Medulla oblongata (tissue), 1 donor: ENCODE data around the gene E2F4.

Source experiments
- DNase-seq: peaks from one replicate; pipeline ENCODE4 v3.0.0-alpha.2; 2015; ENCODE audit errors: extremely low spot score

Gene E2F4

DNA sequence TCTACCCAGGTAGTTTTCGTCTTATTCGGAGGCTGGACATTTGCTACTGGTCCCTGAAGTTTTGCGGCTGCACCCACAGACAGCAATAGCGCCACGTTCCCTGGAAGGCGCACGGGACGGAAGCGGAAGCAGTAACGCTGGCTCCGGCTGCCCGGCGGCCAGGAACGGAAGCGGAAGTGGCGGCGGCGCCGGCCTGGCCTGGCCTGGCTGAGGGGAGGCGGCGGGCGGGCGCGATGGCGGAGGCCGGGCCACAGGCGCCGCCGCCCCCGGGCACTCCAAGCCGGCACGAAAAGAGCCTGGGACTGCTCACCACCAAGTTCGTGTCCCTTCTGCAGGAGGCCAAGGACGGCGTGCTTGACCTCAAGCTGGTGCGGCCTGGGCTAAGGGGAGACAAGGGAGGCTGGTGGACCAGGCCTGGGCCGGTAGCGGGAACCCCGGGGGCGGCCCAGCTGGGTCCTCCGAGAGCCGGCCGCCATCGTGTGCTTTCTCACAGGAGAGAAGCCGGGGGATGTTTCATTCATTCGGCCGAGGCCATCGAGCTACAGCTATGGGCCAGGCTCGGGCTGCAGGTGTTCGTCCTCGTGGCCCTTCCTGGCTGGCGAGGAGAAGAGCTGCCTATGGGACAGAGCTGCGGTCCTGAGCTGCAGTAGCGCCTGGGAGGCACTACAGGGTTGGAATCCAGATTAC lies at the start of gene E2F4:
E2F4 (plus strand) TSS at position 161 of the 687 bp plus-strand sequence; CDS start at position 234, 73 bp downstream.
- peak; percentile 97 for DNase-seq

GRCh38 chr16:67142342-67142741 lies 49.6 kb upstream of the E2F4 start:
- no peak for DNase-seq

GRCh38 chr16:67144943-67145342 lies 47.0 kb upstream of the E2F4 start:
- no peak for DNase-seq

GRCh38 chr16:67145746-67146145 lies 46.2 kb upstream of the E2F4 start:
- no peak for DNase-seq

DNA sequence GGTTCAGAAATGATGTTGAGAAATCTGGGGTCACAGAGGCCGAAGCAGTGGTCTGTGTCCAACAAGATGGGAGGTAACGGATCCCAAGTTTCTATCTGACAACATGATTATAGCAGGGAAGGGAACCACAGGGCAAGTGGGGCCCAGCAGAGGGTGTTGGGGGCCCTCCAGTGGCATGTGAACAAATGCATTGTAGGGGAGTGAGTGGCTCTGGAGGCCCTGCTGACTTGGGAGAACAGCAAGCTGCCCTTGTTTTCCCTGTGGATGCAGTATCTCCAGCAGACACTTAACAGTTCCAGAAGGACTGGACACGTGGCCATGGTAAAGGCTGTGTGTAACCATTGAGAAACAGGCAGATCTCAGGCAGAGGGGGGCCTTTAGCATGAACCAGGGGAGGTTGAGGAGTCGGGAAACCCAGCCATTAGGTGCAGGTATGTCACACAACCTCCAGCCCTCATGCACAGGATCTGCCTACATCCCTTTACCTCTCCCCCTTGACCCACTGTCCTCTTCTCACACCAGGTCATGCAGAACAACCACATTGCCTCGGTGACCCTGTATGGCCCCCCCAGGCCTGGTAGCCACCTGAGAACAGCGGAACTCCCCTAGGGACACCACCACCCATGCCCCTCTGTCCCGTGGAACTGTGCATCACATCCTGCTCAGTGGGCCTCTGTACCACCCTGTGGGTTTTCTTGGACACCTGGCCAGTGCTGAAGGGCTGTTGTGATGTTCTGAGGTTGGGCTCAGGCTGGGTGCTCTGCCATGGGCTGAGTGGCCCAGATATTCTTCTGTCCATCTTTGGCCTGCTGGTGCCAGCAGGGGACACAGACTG lies 45.2 kb upstream of the E2F4 start:
- peak; percentile 60 for DNase-seq

GRCh38 chr16:67147437-67148140 lies 44.4 kb upstream of the E2F4 start:
- DNase-seq, result peak; percentile 33

DNA sequence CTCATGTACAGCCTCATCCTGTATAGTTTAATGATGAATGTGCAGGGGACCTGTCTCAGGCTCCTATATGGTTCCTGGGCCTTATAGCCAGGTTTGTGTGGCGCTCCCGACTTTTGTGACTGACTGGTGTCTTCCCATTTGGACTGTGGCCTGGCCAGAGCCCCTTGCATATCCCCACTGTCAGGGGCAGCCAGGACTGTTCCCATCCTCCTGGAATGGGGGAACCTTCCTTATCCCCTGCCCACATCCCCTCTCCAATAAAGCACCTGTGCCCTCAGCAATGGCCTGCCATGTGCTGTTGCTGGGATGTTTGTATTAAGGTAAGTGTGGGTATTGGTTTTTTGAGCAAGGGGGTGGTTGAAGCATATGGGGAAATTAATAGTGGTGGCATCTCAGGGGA lies 43.7 kb upstream of the E2F4 start:
- DNase-seq, result no peak

GRCh38 chr16:67148656-67149275 lies 43.2 kb upstream of the E2F4 start:
- DNase-seq, result no peak

DNA sequence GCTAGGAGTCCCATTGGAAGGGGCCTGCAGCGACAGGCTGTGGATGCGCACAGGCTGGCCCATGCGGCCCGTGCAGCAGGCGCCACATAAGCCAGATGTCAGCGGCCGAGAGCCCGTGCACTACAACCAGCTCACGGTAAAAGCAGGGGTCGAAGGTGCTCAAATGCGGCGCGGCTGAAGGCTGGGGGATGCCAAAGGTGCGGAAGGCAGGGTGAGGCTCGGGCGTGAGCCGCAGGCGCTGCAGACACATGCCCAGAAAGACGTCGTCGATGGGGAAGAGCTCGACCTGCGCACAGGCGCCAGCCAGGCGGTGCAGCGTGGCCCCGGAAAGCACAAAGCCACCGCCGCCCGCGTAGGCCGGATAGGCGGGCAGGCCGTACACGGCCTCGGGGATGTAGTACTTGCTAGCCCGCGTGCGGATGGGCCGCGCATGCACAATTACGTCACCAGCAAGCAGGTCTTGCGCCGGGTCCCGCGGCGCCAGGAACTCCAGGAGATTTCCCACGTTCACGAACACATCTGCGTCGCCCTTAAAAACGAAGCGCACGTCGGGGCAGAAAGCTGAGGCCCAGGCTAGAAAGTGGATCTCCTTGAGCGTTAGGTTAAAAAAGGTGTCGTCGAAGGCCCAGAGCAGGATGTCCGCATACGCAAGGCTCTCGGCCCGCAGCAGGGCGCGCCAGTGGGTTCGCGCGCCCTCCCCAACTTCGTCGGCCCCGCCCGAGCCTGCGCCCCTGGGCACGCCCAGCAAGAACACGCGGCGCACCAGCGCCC lies 42.5 kb upstream of the E2F4 start:
- DNase-seq, result no peak

GRCh38 chr16:67150047-67150832 lies 41.7 kb upstream of the E2F4 start:
- DNase-seq, result no peak

DNA sequence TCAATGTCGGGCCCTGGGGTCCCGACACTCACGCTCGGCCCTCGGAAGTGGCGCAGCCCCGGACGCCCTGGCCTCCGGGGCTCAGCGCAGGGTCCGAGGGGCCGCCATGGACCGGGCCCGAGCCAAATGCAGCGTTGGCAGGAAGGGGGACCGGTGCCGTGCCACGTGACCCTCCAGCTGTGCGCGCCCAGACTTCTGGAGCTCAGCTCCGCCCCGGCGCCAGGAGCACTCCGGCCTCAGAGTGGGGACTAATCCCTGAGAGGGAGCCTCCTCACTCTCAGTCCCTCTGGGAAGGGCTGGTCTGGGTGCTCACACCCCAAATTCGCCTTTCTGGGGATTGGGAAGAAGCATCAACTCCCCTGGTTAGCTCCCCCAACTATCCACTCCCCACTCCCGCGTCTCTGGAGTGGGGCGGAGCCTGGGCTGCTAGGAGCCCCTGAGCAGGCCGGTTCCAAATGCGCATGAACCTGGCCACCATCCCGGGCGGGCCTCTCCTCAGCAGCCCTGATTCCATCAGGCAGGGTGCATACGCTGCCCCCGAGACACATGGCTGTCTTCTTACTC lies 41.0 kb upstream of the E2F4 start, which contains the start of gene B3GNT9:
B3GNT9 (minus strand) TSS at position 166 of the 564 bp plus-strand sequence. CDS start 513 bp downstream, outside the sequence.
- peak; percentile 80 for DNase-seq

DNA sequence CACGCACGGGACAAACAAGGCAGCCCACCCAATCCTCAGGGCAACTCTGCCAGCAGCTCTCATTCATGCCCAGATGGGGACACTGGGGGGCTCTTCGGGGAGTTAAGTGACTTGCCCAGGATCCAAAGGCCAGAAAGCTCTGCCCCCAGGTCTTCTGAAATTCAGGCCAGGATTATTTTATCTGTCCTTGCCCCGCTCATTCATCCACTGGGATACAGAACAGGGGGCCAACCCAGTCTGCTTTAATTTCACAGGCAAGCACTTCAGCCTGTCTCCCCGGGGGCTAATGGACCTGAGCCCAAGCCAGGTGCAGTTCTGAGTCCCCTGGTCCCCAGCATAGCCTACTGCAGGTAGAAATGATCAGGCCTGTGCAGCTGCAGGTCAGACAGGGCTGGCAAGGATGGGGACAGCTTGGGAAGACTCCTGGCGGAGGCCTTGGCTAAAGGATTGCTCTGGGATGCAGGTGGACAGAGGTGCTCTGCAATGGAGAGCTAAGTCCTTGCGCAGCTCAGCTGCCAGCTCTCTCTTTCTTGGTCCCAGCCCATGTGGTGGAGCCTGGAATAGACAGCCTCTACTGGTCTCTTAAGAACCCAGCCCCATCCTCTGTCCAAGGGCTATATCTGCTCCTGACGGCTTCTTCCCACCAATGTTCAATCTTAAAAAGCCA lies 40.4 kb upstream of the E2F4 start:
- DNase-seq, result no peak

- DNase-seq, result no peak
Observed at GRCh38 chr16:67154578-67155294, 37.2 kb upstream of the E2F4 start.

DNA sequence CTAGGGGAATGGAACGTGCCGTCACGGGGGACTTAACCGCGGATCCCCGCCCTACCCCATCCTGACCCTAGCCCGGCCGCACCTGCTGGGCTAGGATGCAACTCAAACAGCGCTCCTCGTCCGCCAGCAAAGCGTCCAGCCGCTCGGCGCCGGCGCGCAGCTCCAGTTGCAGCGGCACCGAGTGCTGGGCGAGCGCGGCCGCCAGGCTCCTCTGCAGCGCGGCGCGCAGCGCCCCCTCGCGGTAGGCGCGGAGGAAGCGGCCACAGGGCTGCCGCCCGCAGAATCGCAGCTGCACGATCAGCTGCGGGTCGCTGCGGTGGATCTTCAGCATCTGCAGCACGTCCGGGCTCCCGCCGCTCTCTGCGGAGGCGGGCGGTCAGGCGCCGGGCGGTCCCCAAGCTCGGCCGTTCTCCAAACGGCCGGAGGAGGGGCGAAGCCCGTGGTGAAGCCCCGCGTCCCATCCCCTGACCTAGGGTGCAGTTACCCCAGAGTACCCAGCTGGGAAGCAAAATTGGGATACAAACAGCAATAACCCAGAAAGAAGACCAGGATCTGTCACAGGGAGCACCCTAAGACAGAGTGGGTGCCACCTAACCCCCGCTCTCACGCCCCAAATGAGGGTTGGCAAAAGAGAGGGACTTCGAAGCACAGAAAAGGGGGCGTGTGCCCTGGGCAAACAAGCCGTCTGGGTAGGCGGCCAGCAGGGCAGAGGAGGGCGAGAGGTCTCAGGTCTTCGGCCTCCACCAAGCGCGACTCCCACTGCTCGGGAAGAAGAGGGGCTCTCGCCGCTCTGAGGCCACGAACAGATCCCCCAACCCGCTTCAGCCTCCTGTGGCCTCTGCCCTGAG lies 36.4 kb upstream of the E2F4 start:
- DNase-seq, result peak; percentile 76

- no peak for DNase-seq
Observed at GRCh38 chr16:67156143-67156844, 35.7 kb upstream of the E2F4 start.

GRCh38 chr16:67157106-67157748 lies 34.7 kb upstream of the E2F4 start:
- no peak for DNase-seq
